Panc1 (cell line): Measurements from ENCODE around the gene TNN. TPM values are rescaled to one million over a fixed set of nuclear protein-coding genes. Genes with fewer than 3 reads are reported as not detected.

Source experiments
- ATAC-seq: fragments of 200-7000 bp; cut with Tn5 transposase; 2 replicates; pipeline ENCODE4 v1.9.1; 2020; ENCODE audit warnings: mild to moderate bottlenecking, moderate library complexity
- BruUV-seq: library from RNA; stranded (reverse); fragments of 400-500 nt; replicated peaks from 2 replicates; lab custom pipeline; 2021; lab: Mats Ljungman, UMichigan
- CTCF ChIA-PET: fragments of 300-600 bp; sonication (Branson Sonifier 250); formaldehyde crosslinking; loops from one replicate; lab custom pipeline; 2022; ENCODE audit warnings: antibody characterized with exemption; lab: Charles Lee
- POLR2A ChIA-PET: fragments of 300-600 bp; sonication (Branson Sonifier 250); formaldehyde crosslinking; loops from one replicate; lab custom pipeline; 2022; ENCODE audit warnings: antibody characterized with exemption; lab: Charles Lee
- DNase-seq: peaks from one replicate; pipeline ENCODE4 v3.0.0-alpha.2; 2010; ENCODE audit warnings: low read depth, low spot score
- H3K27ac ChIP-seq: 2 replicates; pipeline ENCODE4 v1.5.1; 2011; ENCODE audit warnings: mild to moderate bottlenecking, low read length, inconsistent platforms
- H3K27me3 ChIP-seq: fragments of 200-500 bp; sonication (Bioruptor generic); 2 replicates; pipeline ENCODE4 v1.6.0; 2014; ENCODE audit warnings: low read length, inconsistent platforms; ENCODE audit not compliant: control insufficient read depth, insufficient read depth
- H3K36me3 ChIP-seq: fragments of 200-500 bp; sonication (Bioruptor generic); 2 replicates; pipeline ENCODE4 v1.5.1; 2014; ENCODE audit warnings: inconsistent platforms, mild to moderate bottlenecking, low read length, moderate library complexity; ENCODE audit not compliant: control insufficient read depth, insufficient read depth
- H3K4me1 ChIP-seq: 2 replicates; pipeline ENCODE4 v1.5.1; 2011; ENCODE audit warnings: inconsistent platforms, mild to moderate bottlenecking, low read length, moderate library complexity; ENCODE audit not compliant: control insufficient read depth, insufficient read depth
- H3K4me3 ChIP-seq, 2 experiments: 2 replicates each; pipeline ENCODE4 v1.5.1; 2011 to 2012; ENCODE audit warnings: low read depth in 2 of 2, low read length in 2 of 2, mild to moderate bottlenecking in 2 of 2, inconsistent platforms in 1 of 2, moderate library complexity in 1 of 2
- H3K9me3 ChIP-seq: fragments of 200-500 bp; sonication (Bioruptor generic); 2 replicates; pipeline ENCODE4 v1.5.1; 2014; ENCODE audit warnings: low read depth, mild to moderate bottlenecking, inconsistent platforms, low read length, moderate library complexity; ENCODE audit not compliant: control insufficient read depth, insufficient read depth
- CTCF ChIP-seq: fragments of 450-650 bp; IDR thresholded peaks from 2 replicates; pipeline ENCODE4 v1.5.1; 2017; ENCODE audit warnings: mild to moderate bottlenecking
- POLR2AphosphoS5 ChIP-seq: IDR thresholded peaks from 2 replicates; pipeline ENCODE4 v1.6.1; 2012; ENCODE audit warnings: mild to moderate bottlenecking, low read depth, low read length, moderate library complexity
- SIN3A ChIP-seq: IDR thresholded peaks from 2 replicates; pipeline ENCODE4 v1.6.1; 2012; ENCODE audit warnings: low read depth, mild to moderate bottlenecking, low read length, moderate library complexity, borderline replicate concordance; ENCODE audit not compliant: insufficient read depth
- TCF7L2 ChIP-seq: IDR thresholded peaks from 2 replicates; pipeline ENCODE4 v1.6.1; 2011; ENCODE audit warnings: mild to moderate bottlenecking, low read depth, low read length, inconsistent platforms
- in situ Hi-C: cut with HindIII; loops from 2 replicates; pipeline ENCODE4 v1.10.0; 2016; ENCODE audit warnings: low sequenced_read_pairs, low pct_unique_long_range_greater_than_20kb
- intact Hi-C: fragments of 100-400 bp; cut with micrococcal nuclease; formaldehyde crosslinking; loops from one replicate; pipeline ENCODE4 v1.10.0; 2022; ENCODE audit not compliant: unreplicated experiment
- total RNA-seq: library from RNA; stranded (reverse); gene quantifications from one replicate; pipeline ENCODE4 v1.2.1, GENCODE V29; 2021; ENCODE audit not compliant: unreplicated experiment
- TF ChIP-seq, protein P1 (sequence below), 2 experiments: IDR thresholded peaks; 2 replicates each; pipeline ENCODE4 v1.6.1; 2011 to 2012; ENCODE audit warnings: low read depth in 2 of 2, control low read depth in 1 of 2, low read length in 1 of 2, mild to moderate bottlenecking in 1 of 2, moderate library complexity in 1 of 2; ENCODE audit not compliant: insufficient read depth in 1 of 2

The TNN gene
- total RNA-seq, 1 experiment from 2014 or later, result not detected

DNA sequence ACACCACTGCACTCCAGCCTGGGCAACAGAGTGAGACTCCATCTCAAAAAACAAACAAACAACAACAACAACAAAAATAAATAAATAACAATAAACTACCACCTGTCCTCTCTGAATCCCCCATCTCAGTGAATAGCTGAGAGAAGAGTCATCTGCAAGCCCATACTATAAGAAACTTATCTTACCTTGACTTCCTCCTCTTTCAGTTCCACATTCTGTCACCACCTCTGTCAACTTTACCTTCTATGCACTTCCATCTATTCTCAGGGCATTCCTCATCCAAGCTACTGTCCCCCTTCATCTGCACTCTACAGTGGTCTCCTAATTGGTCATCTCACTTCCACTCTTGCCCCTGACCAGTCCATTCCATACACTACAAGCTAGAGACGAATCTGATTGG is 66.9 kb downstream of the TNN start:
- in situ Hi-C loops, result no loop called here
- CTCF ChIA-PET, result interaction anchor here (1.5 kb wide), 1 partner anchor 9 kb away, joined by 4 read pairs; no protein-coding TSS in a partner anchor
- no TSS peak for BruUV-seq

GRCh38 chr1:175136246-175136645 is 68.6 kb downstream of the TNN start:
- DNase-seq, result no peak
- Histone ChIP-seq H3K36me3 (no peaks in the 10 kb centered on the region), H3K27me3 (peaks cover 5% of the 10 kb centered on the region), H3K27ac (no peak overlapping the region), H3K4me1 (no peaks in the 10 kb centered on the region), H3K9me3 (no peaks in the 10 kb centered on the region), H3K4me3 (no peak overlapping the region)
- no TSS peak for BruUV-seq
- in situ Hi-C loops, result no loop called here
- ChIA-PET POLR2A (no interaction called here), CTCF (no interaction called here)
- intact Hi-C loops, result no loop called here
- no peak for ATAC-seq
- no peak for TF ChIP-seq TCF7L2
- TF ChIP-seq SIN3A, result no peak

More for the DNA sequence above, 66.9 kb downstream of the TNN start:
- no peaks in the 10 kb centered on the region for H3K9me3 ChIP-seq
- no peaks in the 10 kb centered on the region for H3K4me1 ChIP-seq
- H3K27me3 ChIP-seq, result peaks cover 5% of the 10 kb centered on the region
- POLR2A ChIA-PET, result no interaction called here
- no peaks in the 10 kb centered on the region for H3K36me3 ChIP-seq
- no peak overlapping the region for H3K27ac ChIP-seq
- no peak for TF ChIP-seq CTCF
- intact Hi-C loops, result no loop called here
- DNase-seq (no peak), ATAC-seq (no peak)
- no peak overlapping the region for H3K4me3 ChIP-seq

GRCh38 chr1:175137369-175137768 is 69.7 kb downstream of the TNN start:
- in situ Hi-C loops (no loop called here), intact Hi-C loops (no loop called here)
- no peaks in the 10 kb centered on the region for H3K9me3 ChIP-seq
- H3K4me1 ChIP-seq, result no peaks in the 10 kb centered on the region
- no TSS peak for BruUV-seq
- no peak overlapping the region for H3K4me3 ChIP-seq
- no peaks in the 10 kb centered on the region for H3K36me3 ChIP-seq
- DNase-seq, result no peak
- no peak for ATAC-seq
- TF ChIP-seq SIN3A (no peak), POLR2AphosphoS5 (no peak), TCF7L2 (no peak), CTCF (no peak)
- TF ChIP-seq, protein P1, sequence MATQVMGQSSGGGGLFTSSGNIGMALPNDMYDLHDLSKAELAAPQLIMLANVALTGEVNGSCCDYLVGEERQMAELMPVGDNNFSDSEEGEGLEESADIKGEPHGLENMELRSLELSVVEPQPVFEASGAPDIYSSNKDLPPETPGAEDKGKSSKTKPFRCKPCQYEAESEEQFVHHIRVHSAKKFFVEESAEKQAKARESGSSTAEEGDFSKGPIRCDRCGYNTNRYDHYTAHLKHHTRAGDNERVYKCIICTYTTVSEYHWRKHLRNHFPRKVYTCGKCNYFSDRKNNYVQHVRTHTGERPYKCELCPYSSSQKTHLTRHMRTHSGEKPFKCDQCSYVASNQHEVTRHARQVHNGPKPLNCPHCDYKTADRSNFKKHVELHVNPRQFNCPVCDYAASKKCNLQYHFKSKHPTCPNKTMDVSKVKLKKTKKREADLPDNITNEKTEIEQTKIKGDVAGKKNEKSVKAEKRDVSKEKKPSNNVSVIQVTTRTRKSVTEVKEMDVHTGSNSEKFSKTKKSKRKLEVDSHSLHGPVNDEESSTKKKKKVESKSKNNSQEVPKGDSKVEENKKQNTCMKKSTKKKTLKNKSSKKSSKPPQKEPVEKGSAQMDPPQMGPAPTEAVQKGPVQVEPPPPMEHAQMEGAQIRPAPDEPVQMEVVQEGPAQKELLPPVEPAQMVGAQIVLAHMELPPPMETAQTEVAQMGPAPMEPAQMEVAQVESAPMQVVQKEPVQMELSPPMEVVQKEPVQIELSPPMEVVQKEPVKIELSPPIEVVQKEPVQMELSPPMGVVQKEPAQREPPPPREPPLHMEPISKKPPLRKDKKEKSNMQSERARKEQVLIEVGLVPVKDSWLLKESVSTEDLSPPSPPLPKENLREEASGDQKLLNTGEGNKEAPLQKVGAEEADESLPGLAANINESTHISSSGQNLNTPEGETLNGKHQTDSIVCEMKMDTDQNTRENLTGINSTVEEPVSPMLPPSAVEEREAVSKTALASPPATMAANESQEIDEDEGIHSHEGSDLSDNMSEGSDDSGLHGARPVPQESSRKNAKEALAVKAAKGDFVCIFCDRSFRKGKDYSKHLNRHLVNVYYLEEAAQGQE (IDR thresholded peaks at IDR 0.05; ENCODE audit: insufficient read depth in 1 of 2, low read depth in 2 of 2, low read length in 1 of 2), result no peak
- ChIA-PET POLR2A (no interaction called here), CTCF (interaction anchor here (0.6 kb wide), 1 partner anchor 1221 kb away, joined by 7 read pairs; no protein-coding TSS in a partner anchor)
- H3K27ac ChIP-seq, result no peak overlapping the region
- H3K27me3 ChIP-seq, result peaks cover 5% of the 10 kb centered on the region
